K562 (cell line): ENCODE measurements around the gene PDHB. TPM values are rescaled to one million over a fixed set of nuclear protein-coding genes. Genes with fewer than 3 reads are reported as not detected.

Source experiments
- FOXK2 ChIP-seq, 2 experiments: fragments of 450-650 bp; IDR thresholded peaks in 1 of 2; conservative IDR thresholded peaks in 1 of 2; 2 replicates each; pipeline ENCODE4 v1.6.1; 2016; ENCODE audit warnings: low read depth in 2 of 2, mild to moderate bottlenecking in 1 of 2
- GTF2A2 ChIP-seq: IDR thresholded peaks from 2 replicates; pipeline ENCODE4 v1.6.1; 2016; ENCODE audit warnings: mild to moderate bottlenecking, missing genetic modification characterization, missing compliant biosample characterization
- KAT8 ChIP-seq: fragments of 450-650 bp; IDR thresholded peaks from 2 replicates; pipeline ENCODE4 v1.6.1; 2016; ENCODE audit warnings: low read depth, mild to moderate bottlenecking
- POLR3G ChIP-seq: IDR thresholded peaks from 2 replicates; pipeline ENCODE4 v1.6.1; 2011; ENCODE audit not compliant: insufficient read length, insufficient replicate concordance; ENCODE audit errors: extremely low read depth
- TCF7L2 ChIP-seq: fragments of 150-350 bp; IDR thresholded peaks from 2 replicates; pipeline ENCODE4 v1.6.1; 2016; ENCODE audit warnings: low read depth, mild to moderate bottlenecking, low read length, moderate library complexity
- THAP12 ChIP-seq: fragments of 250-450 bp; sonication (Bioruptor Pico); IDR thresholded peaks from 2 replicates; pipeline ENCODE4 v1.9.0; 2021; ENCODE audit warnings: mild to moderate bottlenecking, inconsistent platforms
- polyA plus RNA-seq, 8 experiments: library from polyadenylated mRNA; depleted of rRNA in 4 of 8; stranded (reverse) in 5 of 8; unstranded in 3 of 8; fragments of >200 nt; fragmentation: Nextera tagmentation in 2 of 8; fragmentation: Illumina TruSeq in 1 of 8; extraction: Ambion mirVana in 2 of 8; extraction: Trizol in 1 of 8; gene quantifications; 2 replicates each; pipeline versions ENCODE4 v1.2.1 to v1.2.3, GENCODE V29; 2011 to 2014; ENCODE audit warnings: inconsistent platforms in 1 of 8, missing spikeins in 1 of 8
- total RNA-seq, 7 experiments: library from RNA; depleted of rRNA in 6 of 7; stranded (reverse); fragments of >200 nt in 6 of 7; fragmentation: Illumina TruSeq in 2 of 7; extraction: Trizol in 2 of 7; gene quantifications; 2 replicates each; pipeline versions ENCODE4 v1.2.1 to v1.2.3, GENCODE V29; 2011 to 2021; ENCODE audit warnings: low replicate concordance in 1 of 7
- TF ChIP-seq, protein P1 (sequence below): fragments of 450-650 bp; conservative IDR thresholded peaks from 2 replicates; pipeline ENCODE4 v1.6.1; 2016; ENCODE audit warnings: missing genetic modification characterization, low read depth, mild to moderate bottlenecking, missing compliant biosample characterization, moderate library complexity

The PDHB gene
- total and polyA plus RNA-seq, 9 of the 15 experiments (the other 6 are each of a cell fraction or from before 2014, with no cell fraction given) = 51.2 to 178 (median 85.2) TPM

GRCh38 chr3:58383476-58383875 is 50.2 kb downstream of the PDHB start (continued):
- no peak for TF ChIP-seq THAP12 (CRISPR knock-in tag)
- TF ChIP-seq, protein P1, sequence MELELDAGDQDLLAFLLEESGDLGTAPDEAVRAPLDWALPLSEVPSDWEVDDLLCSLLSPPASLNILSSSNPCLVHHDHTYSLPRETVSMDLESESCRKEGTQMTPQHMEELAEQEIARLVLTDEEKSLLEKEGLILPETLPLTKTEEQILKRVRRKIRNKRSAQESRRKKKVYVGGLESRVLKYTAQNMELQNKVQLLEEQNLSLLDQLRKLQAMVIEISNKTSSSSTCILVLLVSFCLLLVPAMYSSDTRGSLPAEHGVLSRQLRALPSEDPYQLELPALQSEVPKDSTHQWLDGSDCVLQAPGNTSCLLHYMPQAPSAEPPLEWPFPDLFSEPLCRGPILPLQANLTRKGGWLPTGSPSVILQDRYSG = no peak
- no peak for TF ChIP-seq POLR3G
- TF ChIP-seq KAT8 = no peak
- no peak for TF ChIP-seq FOXK2 (conservative IDR thresholded peaks at IDR 0.05 in 1 of 2, IDR thresholded peaks at IDR 0.05 in 1 of 2; ENCODE audit: low read depth in 2 of 2)
- TF ChIP-seq TCF7L2 = no peak
- no peak for TF ChIP-seq GTF2A2
